Activated CD8-positive, alpha-beta T cell treated with anti-CD3 and anti-CD28 coated beads for 36 hours (primary cell): ENCODE results near the gene TICRR. TPM values are rescaled to one million over a fixed set of nuclear protein-coding genes. Genes with fewer than 3 reads are reported as not detected.

Experiments used
- ATAC-seq: fragments of 200-7000 bp; cut with Tn5 transposase; one replicate; pipeline ENCODE4 v1.10.0; 2021; ENCODE audit warnings: mild to moderate bottlenecking, moderate library complexity
- CTCF ChIA-PET: fragments of 350-600 bp; sonication (Branson Sonifier 250); formaldehyde crosslinking; loops from one replicate; lab custom pipeline; 2021; ENCODE audit warnings: antibody characterized with exemption; lab: Charles Lee
- POLR2A ChIA-PET: fragments of 350-600 bp; sonication (Branson Sonifier 250); formaldehyde crosslinking; loops from one replicate; lab custom pipeline; 2021; ENCODE audit warnings: antibody characterized with exemption; lab: Charles Lee
- DNase-seq: peaks from one replicate; pipeline ENCODE4 v3.0.0-alpha.2; 2020
- H3K27ac Mint-ChIP-seq: one replicate; pipeline ENCODE4 v1.8.0; 2021; ENCODE audit warnings: mild to moderate bottlenecking, mixed read lengths
- H3K27me3 Mint-ChIP-seq: one replicate; pipeline ENCODE4 v1.8.0; 2021; ENCODE audit warnings: mixed read lengths
- H3K36me3 Mint-ChIP-seq: one replicate; pipeline ENCODE4 v1.8.0; 2021; ENCODE audit warnings: low read depth, mixed read lengths
- H3K4me1 Mint-ChIP-seq: one replicate; pipeline ENCODE4 v1.8.0; 2021; ENCODE audit warnings: low read depth, mixed read lengths
- H3K4me3 Mint-ChIP-seq: one replicate; pipeline ENCODE4 v1.8.0; 2021; ENCODE audit warnings: mild to moderate bottlenecking, moderate library complexity, mixed read lengths
- H3K9me3 Mint-ChIP-seq: one replicate; pipeline ENCODE4 v1.8.0; 2021; ENCODE audit warnings: mixed read lengths
- intact Hi-C: fragments of 100-400 bp; cut with micrococcal nuclease; formaldehyde crosslinking; loops from one replicate; pipeline ENCODE4 v1.10.0; 2022
- total RNA-seq, 2 experiments: library from RNA; stranded (reverse); gene quantifications; one replicate each; pipeline ENCODE4 v1.2.3, GENCODE V29; 2021
- TF ChIP-seq, protein P1 (sequence below): fragments of 200-600 bp; IDR thresholded peaks from one replicate; pipeline ENCODE4 v1.8.0; 2022; ENCODE audit warnings: antibody characterized with exemption, mild to moderate bottlenecking

The TICRR gene
- total RNA-seq, 2 experiments from 2014 or later = 27.0 to 29.2 TPM

DNA sequence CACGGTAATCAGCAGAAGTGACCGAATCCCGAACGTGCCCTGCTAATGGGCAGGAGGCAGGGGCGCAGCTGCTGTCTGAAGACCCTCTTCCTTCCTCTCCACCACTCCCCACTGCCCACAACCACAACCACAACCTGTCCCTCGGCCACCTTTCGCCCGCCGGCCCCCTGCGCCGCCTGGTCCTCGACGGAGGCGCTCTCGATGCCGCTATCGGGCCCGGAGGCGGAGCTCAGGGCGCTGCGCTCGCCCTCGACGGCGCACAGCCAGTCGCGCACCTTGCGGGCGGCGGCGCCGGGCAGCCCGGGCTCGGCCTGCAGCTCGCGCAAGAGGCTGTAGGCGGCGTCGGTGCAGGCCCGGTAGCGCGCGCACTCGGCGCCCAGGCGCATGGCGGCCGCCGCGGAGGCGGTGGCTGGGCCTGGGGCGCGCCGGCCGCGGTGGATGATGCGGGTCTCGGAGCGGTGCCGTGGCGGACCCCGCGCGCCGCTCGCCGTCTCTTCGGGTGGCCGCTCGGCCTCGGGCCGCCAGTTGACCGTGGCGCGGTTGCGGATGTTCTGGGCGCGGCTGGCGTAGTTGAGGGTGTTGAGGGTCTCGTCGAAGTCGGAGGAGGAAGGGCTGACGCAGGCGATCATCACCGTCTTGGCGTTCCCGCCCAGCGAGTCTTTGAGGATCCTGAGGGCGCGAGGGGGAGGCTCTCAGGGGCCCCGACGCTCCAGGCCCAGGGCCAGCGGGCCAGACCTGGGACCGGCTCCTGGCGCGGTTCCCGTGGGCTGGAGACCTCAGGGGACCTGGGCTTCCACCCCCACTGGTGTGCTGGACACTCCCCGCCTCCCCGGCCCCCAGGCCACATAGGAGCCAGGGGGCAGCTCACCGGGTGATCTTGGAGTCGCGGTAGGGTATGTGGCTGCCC lies 73.1 kb downstream of the TICRR start:
- peaks cover 1% of the 10 kb centered on the region for H3K36me3 Mint-ChIP-seq
- DNase-seq = no peak
- H3K4me1 Mint-ChIP-seq = no peaks in the 10 kb centered on the region
- H3K27me3 Mint-ChIP-seq = peaks cover 6% of the 10 kb centered on the region
- no peak overlapping the region for H3K4me3 Mint-ChIP-seq
- no peak overlapping the region for H3K27ac Mint-ChIP-seq
- no peaks in the 10 kb centered on the region for H3K9me3 Mint-ChIP-seq
- ChIA-PET CTCF (interaction anchor here (0.7 to 2.5 kb wide), 12 partner anchors 10 to 226 kb away, joined by 3 to 9 read pairs (median 4); no protein-coding TSS in a partner anchor), POLR2A (interaction anchor here (1.1 kb wide), 1 partner anchor 13 kb away, joined by 3 read pairs; no protein-coding TSS in a partner anchor)
- intact Hi-C loops = no loop called here
- TF ChIP-seq, protein P1, sequence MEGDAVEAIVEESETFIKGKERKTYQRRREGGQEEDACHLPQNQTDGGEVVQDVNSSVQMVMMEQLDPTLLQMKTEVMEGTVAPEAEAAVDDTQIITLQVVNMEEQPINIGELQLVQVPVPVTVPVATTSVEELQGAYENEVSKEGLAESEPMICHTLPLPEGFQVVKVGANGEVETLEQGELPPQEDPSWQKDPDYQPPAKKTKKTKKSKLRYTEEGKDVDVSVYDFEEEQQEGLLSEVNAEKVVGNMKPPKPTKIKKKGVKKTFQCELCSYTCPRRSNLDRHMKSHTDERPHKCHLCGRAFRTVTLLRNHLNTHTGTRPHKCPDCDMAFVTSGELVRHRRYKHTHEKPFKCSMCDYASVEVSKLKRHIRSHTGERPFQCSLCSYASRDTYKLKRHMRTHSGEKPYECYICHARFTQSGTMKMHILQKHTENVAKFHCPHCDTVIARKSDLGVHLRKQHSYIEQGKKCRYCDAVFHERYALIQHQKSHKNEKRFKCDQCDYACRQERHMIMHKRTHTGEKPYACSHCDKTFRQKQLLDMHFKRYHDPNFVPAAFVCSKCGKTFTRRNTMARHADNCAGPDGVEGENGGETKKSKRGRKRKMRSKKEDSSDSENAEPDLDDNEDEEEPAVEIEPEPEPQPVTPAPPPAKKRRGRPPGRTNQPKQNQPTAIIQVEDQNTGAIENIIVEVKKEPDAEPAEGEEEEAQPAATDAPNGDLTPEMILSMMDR = no peak
- ATAC-seq = no peak

DNA sequence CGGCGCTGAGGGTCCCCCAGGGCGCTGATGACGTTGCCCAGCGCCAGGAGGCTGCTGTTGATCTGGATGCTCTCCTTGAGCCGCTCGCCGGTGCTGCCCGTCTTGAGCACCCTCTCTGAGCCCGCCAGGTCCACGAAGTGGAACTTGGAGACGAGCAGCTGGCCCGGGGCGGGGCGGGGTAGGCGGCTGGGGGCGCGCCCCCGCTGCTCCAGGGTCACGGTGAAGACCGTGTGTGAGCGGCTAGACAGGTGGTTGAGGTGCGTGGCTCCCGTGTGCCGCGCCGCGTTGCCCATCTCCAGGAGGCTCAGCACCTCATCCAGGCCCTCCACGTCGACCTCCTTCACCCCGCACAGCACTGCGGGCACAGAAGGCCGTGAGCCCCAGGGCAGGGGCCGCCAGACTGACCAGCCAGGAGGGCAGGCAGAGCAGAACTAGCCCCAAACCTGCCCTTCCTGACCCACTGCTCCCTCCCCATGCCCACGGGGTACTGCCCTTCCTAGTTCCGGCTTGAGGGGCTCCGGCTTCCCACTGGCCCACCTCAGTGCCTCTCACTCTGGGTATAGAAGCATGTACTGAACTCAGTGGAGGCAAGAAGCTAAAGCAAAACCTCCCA lies 73.8 kb downstream of the TICRR start:
- Mint-ChIP-seq H3K9me3 (no peaks in the 10 kb centered on the region), H3K4me3 (no peak overlapping the region), H3K36me3 (peaks cover 1% of the 10 kb centered on the region), H3K27me3 (peaks cover 10% of the 10 kb centered on the region), H3K27ac (no peak overlapping the region), H3K4me1 (no peaks in the 10 kb centered on the region)
- DNase-seq = no peak
- ChIA-PET CTCF (no interaction called here), POLR2A (no interaction called here)
- TF ChIP-seq, protein P1 = no peak
- intact Hi-C loops = no loop called here
- no peak for ATAC-seq

DNA sequence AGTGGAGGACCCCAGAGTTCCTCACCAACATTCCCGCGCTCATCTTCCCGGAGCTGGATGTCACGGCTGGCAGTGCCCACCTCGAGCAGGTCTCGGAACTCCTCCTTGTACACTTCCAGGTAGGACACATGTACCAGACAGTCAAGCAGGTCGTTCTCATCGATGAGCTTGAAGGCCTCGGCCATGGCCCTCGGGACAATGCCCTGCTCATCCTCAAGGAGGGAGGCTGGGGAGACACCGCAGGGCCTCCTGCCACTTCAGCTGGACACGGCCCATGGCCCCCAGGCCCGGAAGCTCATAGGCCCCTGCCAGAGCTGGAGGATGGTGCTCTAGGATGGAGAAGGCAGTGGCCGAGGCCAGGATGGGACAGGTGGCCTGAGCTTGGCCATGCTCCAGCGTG lies 74.4 kb downstream of the TICRR start:
- TF ChIP-seq, protein P1 = no peak
- ChIA-PET POLR2A (no interaction called here), CTCF (interaction anchor here (1.4 kb wide), 1 partner anchor 24 kb away, joined by 3 read pairs; no protein-coding TSS in a partner anchor)
- Mint-ChIP-seq H3K9me3 (no peaks in the 10 kb centered on the region), H3K4me1 (peaks cover 5% of the 10 kb centered on the region), H3K27me3 (peaks cover 16% of the 10 kb centered on the region), H3K4me3 (no peak overlapping the region), H3K27ac (no peak overlapping the region), H3K36me3 (peaks cover 4% of the 10 kb centered on the region)
- DNase-seq (no peak), ATAC-seq (no peak)
- intact Hi-C loops = no loop called here

DNA sequence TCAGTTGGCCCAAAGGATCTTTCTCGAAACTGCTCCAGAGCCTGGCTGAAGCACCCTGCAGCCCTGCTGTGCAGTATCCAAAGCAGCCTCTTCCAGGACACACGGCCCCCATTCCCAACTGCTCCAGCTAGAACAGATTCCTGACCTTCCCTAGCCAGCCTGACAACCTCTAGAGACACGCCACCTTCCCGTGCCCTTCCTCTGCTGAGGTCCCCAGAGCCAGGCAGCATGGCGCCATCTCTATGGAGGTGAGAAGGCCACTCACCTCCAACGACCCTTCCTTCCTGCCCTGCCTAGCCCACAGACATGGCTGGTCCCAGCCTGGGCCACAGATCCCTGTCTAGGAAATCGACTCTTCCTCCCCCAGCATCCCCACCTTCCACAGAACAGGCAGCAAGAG lies 76.9 kb downstream of the TICRR start:
- CTCF ChIA-PET = no interaction called here
- ATAC-seq = no peak
- H3K27ac Mint-ChIP-seq = no peak overlapping the region
- H3K9me3 Mint-ChIP-seq = no peaks in the 10 kb centered on the region
- TF ChIP-seq, protein P1 = no peak
- intact Hi-C loops = no loop called here
- peaks cover 21% of the 10 kb centered on the region for H3K27me3 Mint-ChIP-seq
- peaks cover 16% of the 10 kb centered on the region for H3K4me1 Mint-ChIP-seq
- DNase-seq = no peak
- H3K36me3 Mint-ChIP-seq = peaks cover 4% of the 10 kb centered on the region
- H3K4me3 Mint-ChIP-seq = no peak overlapping the region
- POLR2A ChIA-PET = no interaction called here

DNA sequence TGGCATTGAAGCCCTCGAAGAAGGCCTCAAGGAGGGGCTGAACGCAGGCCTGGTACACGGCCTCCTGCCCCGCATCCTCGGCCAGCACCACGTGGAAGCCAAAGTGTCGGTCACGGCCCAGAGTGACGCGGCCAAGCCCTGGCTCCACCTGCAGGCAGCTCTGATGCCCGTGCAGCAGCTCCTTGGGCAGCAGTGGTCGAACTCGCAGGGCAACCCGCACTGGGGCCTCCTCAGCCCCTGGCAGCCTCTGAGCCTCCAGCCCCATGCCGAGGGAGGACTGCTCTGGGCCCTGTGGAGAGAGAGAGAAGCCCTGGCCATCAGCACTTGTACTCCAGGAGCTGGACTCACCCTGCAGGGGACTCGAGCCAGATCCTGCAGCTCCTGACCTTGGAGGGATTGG lies 77.4 kb downstream of the TICRR start:
- Mint-ChIP-seq H3K9me3 (no peaks in the 10 kb centered on the region), H3K4me3 (no peak overlapping the region), H3K27me3 (peaks cover 23% of the 10 kb centered on the region), H3K27ac (no peak overlapping the region), H3K4me1 (peaks cover 16% of the 10 kb centered on the region), H3K36me3 (peaks cover 3% of the 10 kb centered on the region)
- intact Hi-C loops = no loop called here
- ChIA-PET POLR2A (interaction anchor here (0.7 kb wide), 1 partner anchor 320 kb away, joined by 3 read pairs; no protein-coding TSS in a partner anchor), CTCF (no interaction called here)
- TF ChIP-seq, protein P1 = no peak
- ATAC-seq (no peak), DNase-seq (no peak)
